Measurements from ENCODE around the gene HIPK2.

The HIPK2 gene

GRCh38 chr7:139562961-139563565, 214.7 kb downstream of the HIPK2 start:
- Histone ChIP-seq H3K36me3 (no peaks in the 10 kb centered on the region), H3K9me3 (no peaks in the 10 kb centered on the region), H3K27me3 (no peaks in the 10 kb centered on the region), H3K4me1 (no peaks in the 10 kb centered on the region), H3K4me3 (ENCODE audit: low read depth, low read length) (no peak overlapping the region)
- no peak for TF ChIP-seq CTCF (IDR thresholded peaks at IDR 0.05; ENCODE audit: low read depth, low read length)
- DNase-seq = no peak

- H3K9me3 ChIP-seq = no peaks in the 10 kb centered on the region
- no peak for TF ChIP-seq CTCF (IDR thresholded peaks at IDR 0.05; ENCODE audit: low read depth, low read length)
- no peak overlapping the region for H3K4me3 ChIP-seq (ENCODE audit: low read depth, low read length)
- no peaks in the 10 kb centered on the region for H3K27me3 ChIP-seq
- H3K36me3 ChIP-seq = no peaks in the 10 kb centered on the region
- DNase-seq = no peak
- H3K4me1 ChIP-seq = no peaks in the 10 kb centered on the region
These were observed 215.3 kb downstream of the HIPK2 start for GRCh38 chr7:139562491-139562890.

- peak; percentile 85 for DNase-seq
- H3K9me3 ChIP-seq = no peaks in the 10 kb centered on the region
- H3K4me3 ChIP-seq (ENCODE audit: low read depth, low read length) = no peak overlapping the region
- no peaks in the 10 kb centered on the region for H3K4me1 ChIP-seq
- H3K27me3 ChIP-seq = no peaks in the 10 kb centered on the region
- H3K36me3 ChIP-seq = no peaks in the 10 kb centered on the region
- TF ChIP-seq CTCF (IDR thresholded peaks at IDR 0.05; ENCODE audit: low read depth, low read length) = no peak
These were observed 217.1 kb downstream of the HIPK2 start for GRCh38 chr7:139560678-139561077.

GRCh38 chr7:139560199-139560598, 217.6 kb downstream of the HIPK2 start:
- H3K27me3 ChIP-seq = no peaks in the 10 kb centered on the region
- H3K4me1 ChIP-seq = no peaks in the 10 kb centered on the region
- H3K9me3 ChIP-seq = no peaks in the 10 kb centered on the region
- no peak for DNase-seq
- no peak for TF ChIP-seq CTCF (IDR thresholded peaks at IDR 0.05; ENCODE audit: low read depth, low read length)
- no peak overlapping the region for H3K4me3 ChIP-seq (ENCODE audit: low read depth, low read length)
- no peaks in the 10 kb centered on the region for H3K36me3 ChIP-seq

- H3K4me1 ChIP-seq = no peaks in the 10 kb centered on the region
- no peaks in the 10 kb centered on the region for H3K36me3 ChIP-seq
- no peaks in the 10 kb centered on the region for H3K27me3 ChIP-seq
- no peaks in the 10 kb centered on the region for H3K9me3 ChIP-seq
- TF ChIP-seq CTCF (IDR thresholded peaks at IDR 0.05; ENCODE audit: low read depth, low read length) = no peak
- H3K4me3 ChIP-seq (ENCODE audit: low read depth, low read length) = no peak overlapping the region
- no peak for DNase-seq
These were observed 218.3 kb downstream of the HIPK2 start for GRCh38 chr7:139559364-139560105.

GRCh38 chr7:139557857-139558581, 219.8 kb downstream of the HIPK2 start:
- Histone ChIP-seq H3K4me1 (no peaks in the 10 kb centered on the region), H3K36me3 (no peaks in the 10 kb centered on the region), H3K9me3 (no peaks in the 10 kb centered on the region), H3K27me3 (no peaks in the 10 kb centered on the region), H3K4me3 (ENCODE audit: low read depth, low read length) (no peak overlapping the region)
- TF ChIP-seq CTCF (IDR thresholded peaks at IDR 0.05; ENCODE audit: low read depth, low read length) = 0 out of 2 replicates have a peak, but pooled peaks have one; percentile 19
- DNase-seq = no peak

Measured in BE2C (cell line).